Measurements from ENCODE around the gene WHAMM. TPM values are rescaled to one million over a fixed set of nuclear protein-coding genes. Genes with fewer than 3 reads are reported as not detected.
"Not testable (repeated sequence)": the region's sequence is repeated elsewhere in the genome, so short reads cannot be mapped to it uniquely, and the experiment has no call there.

The WHAMM gene, protein sequence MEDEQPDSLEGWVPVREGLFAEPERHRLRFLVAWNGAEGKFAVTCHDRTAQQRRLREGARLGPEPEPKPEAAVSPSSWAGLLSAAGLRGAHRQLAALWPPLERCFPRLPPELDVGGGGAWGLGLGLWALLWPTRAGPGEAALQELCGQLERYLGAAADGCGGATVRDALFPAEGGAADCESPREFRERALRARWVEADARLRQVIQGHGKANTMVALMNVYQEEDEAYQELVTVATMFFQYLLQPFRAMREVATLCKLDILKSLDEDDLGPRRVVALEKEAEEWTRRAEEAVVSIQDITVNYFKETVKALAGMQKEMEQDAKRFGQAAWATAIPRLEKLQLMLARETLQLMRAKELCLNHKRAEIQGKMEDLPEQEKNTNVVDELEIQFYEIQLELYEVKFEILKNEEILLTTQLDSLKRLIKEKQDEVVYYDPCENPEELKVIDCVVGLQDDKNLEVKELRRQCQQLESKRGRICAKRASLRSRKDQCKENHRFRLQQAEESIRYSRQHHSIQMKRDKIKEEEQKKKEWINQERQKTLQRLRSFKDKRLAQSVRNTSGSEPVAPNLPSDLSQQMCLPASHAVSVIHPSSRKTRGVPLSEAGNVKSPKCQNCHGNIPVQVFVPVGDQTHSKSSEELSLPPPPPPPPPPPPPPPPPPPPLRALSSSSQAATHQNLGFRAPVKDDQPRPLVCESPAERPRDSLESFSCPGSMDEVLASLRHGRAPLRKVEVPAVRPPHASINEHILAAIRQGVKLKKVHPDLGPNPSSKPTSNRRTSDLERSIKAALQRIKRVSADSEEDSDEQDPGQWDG
- total RNA-seq: 5.8 TPM
- long read RNA-seq, full-length matches to known transcripts: 4 of 9 reads
- long read RNA-seq, partial matches to known transcripts: 3 of 9 reads
- long read RNA-seq, other reads (novel, unspliced or antisense): 2 of 9 reads

GRCh38 chr15:82809308-82810060 is at the start of gene WHAMM:
Gene WHAMM (plus strand): TSS chr15:82809628. CDS start chr15:82809727, 99 bp downstream.
- ATAC-seq (ENCODE audit: poor library complexity) (peak; percentile 92), DNase-seq (peak; percentile 99)
- intact Hi-C loops (cut with DNase I): no loop called here

DNA sequence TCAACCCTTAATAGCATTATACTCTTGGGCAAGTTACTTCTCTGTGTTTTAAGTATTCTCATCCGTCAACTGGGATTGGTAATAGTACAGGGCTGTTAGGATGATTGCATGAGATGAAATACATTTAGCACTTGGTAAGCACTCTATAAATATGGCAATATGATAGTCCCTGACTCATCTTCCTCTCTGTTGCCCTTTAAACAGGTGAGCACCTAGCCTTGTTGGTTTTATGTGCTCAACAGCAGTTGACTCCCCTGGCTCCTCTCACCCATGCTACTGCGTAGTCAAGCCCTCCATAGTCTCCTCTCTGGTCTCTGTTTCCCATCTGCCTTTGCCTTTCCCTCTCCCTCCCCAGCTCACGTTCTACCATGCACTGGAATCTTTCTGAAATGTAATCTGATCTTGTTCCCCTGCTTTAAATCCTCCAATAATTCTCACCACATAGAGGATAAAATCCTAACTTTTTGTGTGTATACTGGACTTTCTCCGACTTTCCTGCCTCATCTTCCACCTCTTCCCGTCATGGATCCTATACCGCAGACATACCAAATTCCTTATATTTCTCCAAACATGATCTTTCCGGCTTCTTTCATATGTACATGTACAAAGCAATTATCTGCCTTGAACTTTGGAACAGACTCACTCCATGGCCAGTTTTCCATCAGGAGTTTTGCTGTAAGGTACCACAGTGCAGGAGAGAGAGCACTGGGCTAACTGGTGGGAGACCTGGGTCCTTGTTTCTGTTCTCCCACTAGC is 45.9 kb upstream of the WHAMM start:
- ATAC-seq (ENCODE audit: poor library complexity) (no peak), DNase-seq (no peak)
- intact Hi-C loops (cut with DNase I): no loop called here

- no peak for DNase-seq
- no peak for ATAC-seq (ENCODE audit: poor library complexity)
- intact Hi-C loops (cut with DNase I): no loop called here
Observed at GRCh38 chr15:82764117-82764490, 45.3 kb upstream of the WHAMM start.

- DNase-seq: no peak
- no peak for ATAC-seq (ENCODE audit: poor library complexity)
- intact Hi-C loops (cut with DNase I): no loop called here
Observed at GRCh38 chr15:82764740-82765139, 44.7 kb upstream of the WHAMM start.

- DNase-seq; intact Hi-C loops (cut with DNase I): not testable (repeated sequence)
- ATAC-seq (ENCODE audit: poor library complexity): peak; percentile 21
Observed at GRCh38 chr15:82766201-82766600, 43.2 kb upstream of the WHAMM start.

DNA sequence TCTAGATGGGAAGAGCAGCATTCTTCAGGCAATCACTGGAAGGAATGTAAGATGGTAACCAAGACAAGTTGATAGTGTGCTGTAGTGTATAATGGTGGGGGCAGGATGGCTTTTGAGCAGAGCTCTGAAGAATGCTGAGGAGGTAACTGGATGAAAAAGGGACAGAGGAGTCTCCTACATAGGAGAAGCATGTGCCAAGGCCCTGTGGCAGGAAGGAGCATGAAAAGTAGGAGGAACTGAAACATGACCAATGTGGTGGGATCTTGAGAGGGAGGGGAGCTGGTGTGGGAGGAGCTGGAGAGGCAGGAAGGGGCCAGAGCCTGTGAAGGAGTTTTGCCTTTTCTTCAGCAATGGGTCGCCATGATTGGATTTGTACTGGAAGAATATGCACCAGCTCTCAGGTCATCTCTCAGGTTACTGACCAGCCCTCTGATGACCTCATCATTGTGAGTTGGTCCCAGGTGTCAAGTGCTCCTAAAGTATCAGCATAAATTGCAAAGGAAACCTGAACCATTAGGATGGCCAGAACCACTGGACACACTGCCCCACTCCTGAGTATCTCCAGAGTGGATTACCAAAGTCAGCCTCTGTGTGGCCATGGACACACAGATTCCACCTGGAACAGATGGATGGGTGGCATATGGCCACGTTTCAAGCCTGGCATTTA is 42.1 kb upstream of the WHAMM start:
- no peak for DNase-seq
- intact Hi-C loops (cut with DNase I): no loop called here
- ATAC-seq (ENCODE audit: poor library complexity): no peak

DNA sequence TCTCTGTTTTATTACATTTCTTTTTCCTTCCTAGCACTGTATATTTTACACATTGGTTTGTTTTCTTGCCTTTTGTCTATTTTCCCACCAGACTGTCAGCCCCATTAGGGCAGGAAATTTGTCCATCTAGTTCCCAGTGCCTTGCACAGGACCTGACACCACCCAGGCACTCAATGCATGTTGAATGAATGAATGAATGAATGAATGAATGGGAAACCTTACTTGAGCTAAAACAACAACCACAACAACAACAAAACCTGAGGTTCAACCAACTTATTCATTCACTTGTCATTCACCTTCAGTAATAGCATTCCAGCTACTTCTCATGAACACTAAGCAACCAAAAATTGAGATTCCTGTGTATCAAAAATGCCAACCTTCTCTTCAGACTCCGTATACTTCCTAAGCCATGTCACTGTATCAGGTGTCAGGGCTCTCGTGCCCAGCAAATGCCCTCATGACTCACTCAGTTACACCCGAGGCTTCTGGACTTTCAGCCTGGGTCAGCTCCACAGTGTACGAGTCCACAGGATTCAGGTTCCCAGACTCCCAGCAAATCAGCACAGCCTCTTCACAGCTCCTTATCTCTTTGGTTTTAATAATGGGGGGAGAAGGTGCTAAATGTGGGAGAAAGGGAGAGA is 40.9 kb upstream of the WHAMM start:
- no peak for ATAC-seq (ENCODE audit: poor library complexity)

DNA sequence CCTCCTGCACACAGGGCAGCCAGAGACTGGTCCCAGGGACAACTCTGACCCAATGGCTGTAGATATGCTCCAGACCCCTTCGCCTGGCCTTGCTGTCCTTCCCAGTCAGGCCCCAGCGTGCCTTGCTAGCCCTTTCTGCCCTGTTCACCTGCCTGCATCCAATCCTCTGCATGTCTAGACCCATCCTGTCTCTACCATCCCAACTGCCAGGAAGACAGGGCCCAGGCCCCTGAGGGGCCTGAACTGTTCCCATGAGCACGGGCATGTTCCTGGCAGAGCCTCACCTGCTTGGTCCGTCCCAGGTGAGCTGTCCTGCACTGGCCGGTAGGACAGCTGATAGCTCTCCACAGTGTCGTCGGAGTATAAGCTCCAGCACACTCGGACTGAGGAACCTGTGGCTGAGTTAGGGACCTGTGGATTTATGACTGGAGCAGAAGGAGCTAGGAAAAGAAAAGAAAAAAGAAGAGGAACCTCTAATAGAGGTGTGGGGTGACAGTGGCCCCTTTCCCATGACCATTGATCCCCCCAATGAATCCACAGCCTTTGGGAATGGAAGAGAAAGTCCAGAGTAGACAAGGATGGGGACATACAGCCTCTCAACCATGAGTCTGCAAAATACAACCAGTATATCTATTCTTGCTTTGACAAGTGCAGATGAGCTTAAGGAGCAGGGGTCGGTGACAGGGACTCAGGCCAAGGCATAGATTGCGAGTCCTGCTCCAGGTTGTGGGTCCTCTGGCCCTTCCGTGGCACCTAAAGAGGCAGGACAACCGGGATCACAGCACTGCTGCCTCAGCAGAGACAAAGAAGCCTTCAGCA is 37.4 kb upstream of the WHAMM start:
- no peak for ATAC-seq (ENCODE audit: poor library complexity)
- intact Hi-C loops (cut with DNase I): no loop called here

More for the DNA sequence above, 40.9 kb upstream of the WHAMM start:
- intact Hi-C loops (cut with DNase I): no loop called here
- DNase-seq: no peak

GRCh38 chr15:82774496-82774895 is 34.9 kb upstream of the WHAMM start:
- no peak for ATAC-seq (ENCODE audit: poor library complexity)
- intact Hi-C loops (cut with DNase I): no loop called here
- DNase-seq: no peak

More for the DNA sequence above, 37.4 kb upstream of the WHAMM start:
- DNase-seq: no peak

- DNase-seq (no peak), ATAC-seq (ENCODE audit: poor library complexity) (no peak)
- intact Hi-C loops (cut with DNase I): no loop called here
Observed at GRCh38 chr15:82778755-82779154, 30.7 kb upstream of the WHAMM start.

- intact Hi-C loops (cut with DNase I): no loop called here
- no peak for ATAC-seq (ENCODE audit: poor library complexity)
- DNase-seq: no peak
Observed at GRCh38 chr15:82781349-82781748, 28.1 kb upstream of the WHAMM start.

DNA sequence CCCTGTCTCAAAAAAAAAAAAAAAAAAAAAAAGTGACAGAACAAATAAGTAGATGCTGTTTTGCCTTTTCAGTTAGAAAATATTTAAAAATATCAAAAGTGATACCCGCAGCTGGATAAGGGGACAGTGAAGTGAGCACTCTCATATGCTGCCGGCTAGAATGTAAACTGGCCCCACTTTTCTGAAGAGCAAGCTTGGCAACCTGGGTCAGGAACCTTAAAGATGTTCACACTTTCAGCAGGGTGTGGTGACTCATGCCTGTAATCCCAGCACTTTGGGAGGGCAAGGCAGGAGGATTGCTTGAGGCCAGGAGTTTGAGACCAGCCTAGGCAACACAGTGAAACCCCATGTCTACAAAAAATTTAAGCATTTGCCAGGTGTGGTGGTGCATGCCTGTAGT is 20.9 kb upstream of the WHAMM start:
- ATAC-seq (ENCODE audit: poor library complexity) (no peak), DNase-seq (no peak)
- intact Hi-C loops (cut with DNase I): no loop called here

GRCh38 chr15:82789491-82789890 is 19.9 kb upstream of the WHAMM start:
- no peak for DNase-seq
- no peak for ATAC-seq (ENCODE audit: poor library complexity)
- intact Hi-C loops (cut with DNase I): no loop called here

DNA sequence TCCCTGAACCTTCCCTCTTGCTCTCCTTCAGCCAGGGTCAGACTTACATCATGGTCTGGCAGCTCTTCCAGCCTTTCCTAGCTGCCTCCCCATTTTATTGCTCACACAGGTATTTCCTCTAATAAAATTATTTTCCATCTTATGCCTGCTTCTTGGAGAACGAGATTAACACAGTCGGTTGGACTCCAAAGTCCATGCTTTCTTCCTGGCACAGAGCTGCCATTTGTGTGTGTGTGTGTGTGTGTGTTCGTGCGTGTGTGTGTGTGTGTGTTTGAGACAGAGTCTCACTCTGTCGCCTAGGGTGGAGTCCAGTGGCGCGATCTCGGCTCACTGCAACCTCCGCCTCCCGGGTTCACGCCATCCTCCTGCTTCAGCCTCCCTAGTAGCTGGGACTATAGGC is 19.1 kb upstream of the WHAMM start:
- DNase-seq: no peak
- no peak for ATAC-seq (ENCODE audit: poor library complexity)
- intact Hi-C loops (cut with DNase I): no loop called here

DNA sequence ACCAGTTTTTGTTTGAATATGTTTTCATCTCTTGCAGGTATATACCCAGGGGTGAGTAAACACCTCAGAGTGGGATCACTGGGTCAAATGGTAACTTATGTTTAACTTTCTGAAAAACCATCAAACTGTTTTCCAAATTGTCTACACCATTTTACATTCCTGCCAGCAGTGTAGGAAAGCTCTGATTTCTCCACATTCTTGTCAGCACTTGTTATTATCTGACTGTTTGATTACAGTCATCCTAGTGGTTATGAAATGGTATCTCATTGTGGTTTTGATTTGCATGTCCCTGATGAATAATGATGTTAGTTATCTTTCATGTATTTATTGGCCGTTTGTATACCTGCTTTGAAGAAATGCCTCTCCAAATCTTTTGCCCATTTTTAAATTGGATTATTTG is 17.4 kb upstream of the WHAMM start:
- intact Hi-C loops (cut with DNase I): no loop called here
- no peak for ATAC-seq (ENCODE audit: poor library complexity)

GRCh38 chr15:82793737-82794136 is 15.7 kb upstream of the WHAMM start:
- ATAC-seq (ENCODE audit: poor library complexity) (no peak), DNase-seq (no peak)
- intact Hi-C loops (cut with DNase I): no loop called here

More for the DNA sequence above, 17.4 kb upstream of the WHAMM start:
- DNase-seq: no peak

DNA sequence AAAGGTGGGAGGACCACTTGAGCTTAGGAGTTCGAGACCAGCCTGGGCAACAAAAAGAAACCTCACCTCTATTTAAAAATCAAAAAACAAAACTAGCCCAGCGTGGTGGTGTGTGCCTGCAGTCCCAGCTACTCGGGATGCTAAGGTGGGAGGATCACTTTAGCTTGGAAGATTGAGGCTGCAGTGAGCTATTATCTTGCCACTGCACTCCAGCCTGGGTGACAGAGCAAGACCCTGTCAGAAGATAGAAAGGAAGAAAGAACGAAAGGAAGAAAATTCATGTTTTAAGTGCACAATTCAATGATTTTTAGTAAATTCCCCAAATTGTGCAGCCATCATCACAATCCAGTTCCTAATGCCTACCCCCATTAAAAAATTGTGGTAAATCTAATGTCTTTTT is 11.3 kb upstream of the WHAMM start:
- intact Hi-C loops (cut with DNase I): no loop called here

More for the DNA sequence above, 11.3 kb upstream of the WHAMM start:
- DNase-seq: no peak
- ATAC-seq (ENCODE audit: poor library complexity): no peak

Measured in Right ventricle myocardium superior (tissue), 1 donor.